ENCODE measurements around the gene CARMIL3. TPM values are rescaled to one million over a fixed set of nuclear protein-coding genes. Genes with fewer than 3 reads are reported as not detected.

The CARMIL3 gene
- total RNA-seq, 1 experiment from 2014 or later = not detected

- H3K27ac Mint-ChIP-seq (ENCODE audit: low read depth, unreplicated experiment) = no peak overlapping the region
- POLR2A ChIA-PET = no interaction called here
- peaks cover 44% of the 10 kb centered on the region for H3K27me3 Mint-ChIP-seq (ENCODE audit: insufficient read depth, unreplicated experiment)
These were observed 23.0 kb downstream of the CARMIL3 start for GRCh38 chr14:24074625-24075484.

GRCh38 chr14:24075485-24076301 lies 23.9 kb downstream of the CARMIL3 start:
- ChIA-PET CTCF (interaction anchor here (0.6 to 1.9 kb wide), 8 partner anchors 14 to 1553 kb away, joined by 3 to 5 read pairs (median 4); partner anchors contain the start of gene IRF9), POLR2A (no interaction called here)
- Mint-ChIP-seq H3K27ac (ENCODE audit: low read depth, unreplicated experiment) (no peak overlapping the region), H3K4me1 (ENCODE audit: insufficient read depth, unreplicated experiment) (no peaks in the 10 kb centered on the region), H3K9me3 (ENCODE audit: unreplicated experiment) (no peaks in the 10 kb centered on the region), H3K27me3 (ENCODE audit: insufficient read depth, unreplicated experiment) (peaks cover 37% of the 10 kb centered on the region), H3K36me3 (ENCODE audit: insufficient read depth, unreplicated experiment) (no peaks in the 10 kb centered on the region), H3K4me3 (ENCODE audit: unreplicated experiment) (no peak overlapping the region)
- no peak for TF ChIP-seq CTCF (IDR thresholded peaks at IDR 0.05; ENCODE audit: unreplicated experiment)
- BruUV-seq (replicated peaks) = no TSS peak
- DNase-seq (ENCODE audit: unreplicated experiment) = no peak
- intact Hi-C loops (cut with micrococcal nuclease) = no loop called here

More at GRCh38 chr14:24074625-24075484, 23.0 kb downstream of the CARMIL3 start:
- no peaks in the 10 kb centered on the region for H3K9me3 Mint-ChIP-seq (ENCODE audit: unreplicated experiment)
- no peak for TF ChIP-seq CTCF (IDR thresholded peaks at IDR 0.05; ENCODE audit: unreplicated experiment)
- CTCF ChIA-PET = interaction anchor here (0.6 to 1.9 kb wide), 6 partner anchors 18 to 851 kb away, joined by 3 to 5 read pairs (median 4); partner anchors contain the start of gene IRF9
- no peaks in the 10 kb centered on the region for H3K36me3 Mint-ChIP-seq (ENCODE audit: insufficient read depth, unreplicated experiment)
- DNase-seq (ENCODE audit: unreplicated experiment) = no peak
- no peak overlapping the region for H3K4me3 Mint-ChIP-seq (ENCODE audit: unreplicated experiment)
- H3K4me1 Mint-ChIP-seq (ENCODE audit: insufficient read depth, unreplicated experiment) = no peaks in the 10 kb centered on the region
- BruUV-seq (replicated peaks) = no TSS peak
- intact Hi-C loops (cut with micrococcal nuclease) = no loop called here

- no peak for DNase-seq (ENCODE audit: unreplicated experiment)
- Mint-ChIP-seq H3K27me3 (ENCODE audit: insufficient read depth, unreplicated experiment) (peaks cover 32% of the 10 kb centered on the region), H3K9me3 (ENCODE audit: unreplicated experiment) (no peaks in the 10 kb centered on the region), H3K4me3 (ENCODE audit: unreplicated experiment) (no peak overlapping the region), H3K4me1 (ENCODE audit: insufficient read depth, unreplicated experiment) (no peaks in the 10 kb centered on the region), H3K36me3 (ENCODE audit: insufficient read depth, unreplicated experiment) (no peaks in the 10 kb centered on the region), H3K27ac (ENCODE audit: low read depth, unreplicated experiment) (no peak overlapping the region)
- TF ChIP-seq CTCF (IDR thresholded peaks at IDR 0.05; ENCODE audit: unreplicated experiment) = no peak
- no TSS peak for BruUV-seq (replicated peaks)
- ChIA-PET CTCF (interaction anchor here (0.5 to 1.3 kb wide), 5 partner anchors 14 to 1554 kb away, joined by 3 to 4 read pairs (median 3); no protein-coding TSS in a partner anchor), POLR2A (no interaction called here)
- intact Hi-C loops (cut with micrococcal nuclease) = no loop called here
These were observed 24.4 kb downstream of the CARMIL3 start for GRCh38 chr14:24076302-24076601.

GRCh38 chr14:24077086-24077485 lies 25.3 kb downstream of the CARMIL3 start:
- ChIA-PET POLR2A (no interaction called here), CTCF (interaction anchor here (0.7 kb wide), 1 partner anchor 20 kb away, joined by 4 read pairs; no protein-coding TSS in a partner anchor)
- no peak for TF ChIP-seq CTCF (IDR thresholded peaks at IDR 0.05; ENCODE audit: unreplicated experiment)
- no peak overlapping the region for H3K4me3 Mint-ChIP-seq (ENCODE audit: unreplicated experiment)
- intact Hi-C loops (cut with micrococcal nuclease) = no loop called here
- no peaks in the 10 kb centered on the region for H3K9me3 Mint-ChIP-seq (ENCODE audit: unreplicated experiment)
- H3K36me3 Mint-ChIP-seq (ENCODE audit: insufficient read depth, unreplicated experiment) = no peaks in the 10 kb centered on the region
- H3K4me1 Mint-ChIP-seq (ENCODE audit: insufficient read depth, unreplicated experiment) = no peaks in the 10 kb centered on the region
- DNase-seq (ENCODE audit: unreplicated experiment) = no peak
- BruUV-seq (replicated peaks) = no TSS peak
- peaks cover 29% of the 10 kb centered on the region for H3K27me3 Mint-ChIP-seq (ENCODE audit: insufficient read depth, unreplicated experiment)
- no peak overlapping the region for H3K27ac Mint-ChIP-seq (ENCODE audit: low read depth, unreplicated experiment)
